HG03520 (cell line): ENCODE data around the gene HOXD10.

Source experiments
- ATAC-seq: cut with Tn5 transposase; IDR thresholded peaks from one replicate; pipeline ENCODE4 v1.9.1; 2021; ENCODE audit warnings: mild to moderate bottlenecking, moderate library complexity; ENCODE audit not compliant: unreplicated experiment

HOXD10 gene

DNA sequence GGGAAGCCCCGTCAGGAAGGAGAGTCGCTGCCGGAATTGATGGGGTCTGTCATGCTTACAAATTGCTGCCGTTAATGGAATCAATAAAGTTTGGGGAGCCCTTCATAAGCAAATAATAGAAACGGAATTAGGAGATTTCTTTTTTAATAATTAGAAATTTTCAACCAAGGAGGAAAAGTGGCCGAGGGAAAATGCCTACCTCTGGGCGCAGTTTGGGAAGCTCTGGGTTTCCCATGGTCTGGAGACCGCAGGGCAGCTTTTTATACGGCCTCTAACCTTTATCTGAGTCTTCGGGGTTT, 34.1 kb upstream of the HOXD10 start:
- no peak for ATAC-seq

- ATAC-seq: no peak
Measured at GRCh38 chr2:176082824-176083751, 33.5 kb upstream of the HOXD10 start.

- ATAC-seq: no peak
Measured at GRCh38 chr2:176083796-176084261, 32.7 kb upstream of the HOXD10 start, which contains the start of gene EVX2. Gene EVX2 (minus strand): TSS chr2:176083962. CDS start chr2:176083776, 186 bp downstream.

DNA sequence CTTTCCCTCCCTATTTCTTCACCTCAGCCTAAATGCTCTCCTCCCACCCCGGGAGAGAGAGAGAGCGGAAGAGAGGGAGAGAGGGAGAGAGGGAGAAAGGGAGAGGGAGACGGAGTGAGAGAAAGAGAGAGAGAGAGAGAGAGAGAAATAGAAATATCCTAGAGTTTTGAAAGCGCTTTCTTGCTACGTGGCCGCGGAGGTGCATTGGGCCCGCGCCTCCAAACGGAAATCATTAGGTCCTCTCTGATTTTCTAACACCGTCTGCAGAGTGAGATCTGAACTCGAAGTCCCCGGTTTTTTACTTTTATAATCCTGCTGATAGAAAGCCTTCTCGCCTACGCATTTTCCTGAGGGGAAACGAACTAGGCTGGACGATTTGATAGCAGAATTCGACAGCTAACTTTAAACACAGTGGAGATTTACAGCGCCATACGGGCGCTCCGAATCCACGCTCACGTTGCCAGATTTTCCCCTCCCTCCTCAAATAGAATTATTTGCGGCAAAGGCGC, 31.9 kb upstream of the HOXD10 start:
- no peak for ATAC-seq

DNA sequence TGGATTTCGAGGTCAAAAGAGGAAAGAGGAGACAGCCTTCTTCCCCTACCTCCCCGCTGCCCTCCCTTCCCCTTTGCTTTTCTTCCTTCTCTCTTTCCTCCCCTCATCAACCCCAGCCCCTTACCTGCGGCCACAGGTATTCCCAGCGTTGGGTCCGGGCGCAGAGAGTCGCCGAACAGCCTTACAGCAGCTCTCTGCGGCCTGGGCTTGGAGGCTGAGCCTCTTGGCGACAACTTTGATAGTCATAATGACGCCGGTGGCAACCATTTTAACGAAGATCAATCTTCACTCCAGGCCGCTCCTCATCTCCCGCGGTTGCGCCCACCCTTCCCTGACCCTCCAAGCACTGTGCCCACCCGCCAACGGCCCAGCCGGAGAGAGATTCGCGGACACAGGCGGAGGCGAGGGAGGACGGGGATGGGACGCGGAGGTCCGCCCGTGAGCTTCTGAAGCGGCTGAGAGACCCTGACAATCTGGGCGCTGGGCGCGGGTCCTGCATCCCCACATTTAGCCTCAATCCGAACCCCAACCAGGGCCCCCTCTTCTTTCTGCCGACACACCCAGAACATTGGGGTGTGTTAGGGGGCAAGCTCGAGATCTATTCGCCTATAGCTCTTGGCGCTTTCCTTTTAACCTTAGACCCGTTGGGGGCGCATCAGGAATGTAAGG, 31.3 kb upstream of the HOXD10 start:
- no peak for ATAC-seq

GRCh38 chr2:176085861-176086771, 30.5 kb upstream of the HOXD10 start:
- ATAC-seq: no peak

GRCh38 chr2:176087330-176088047, 29.1 kb upstream of the HOXD10 start:
- ATAC-seq: no peak

- no peak for ATAC-seq
Measured at GRCh38 chr2:176088048-176088936, 28.3 kb upstream of the HOXD10 start.

- no peak for ATAC-seq
Measured at GRCh38 chr2:176088937-176089842, 27.4 kb upstream of the HOXD10 start.

GRCh38 chr2:176089843-176090395, 26.7 kb upstream of the HOXD10 start:
- no peak for ATAC-seq

DNA sequence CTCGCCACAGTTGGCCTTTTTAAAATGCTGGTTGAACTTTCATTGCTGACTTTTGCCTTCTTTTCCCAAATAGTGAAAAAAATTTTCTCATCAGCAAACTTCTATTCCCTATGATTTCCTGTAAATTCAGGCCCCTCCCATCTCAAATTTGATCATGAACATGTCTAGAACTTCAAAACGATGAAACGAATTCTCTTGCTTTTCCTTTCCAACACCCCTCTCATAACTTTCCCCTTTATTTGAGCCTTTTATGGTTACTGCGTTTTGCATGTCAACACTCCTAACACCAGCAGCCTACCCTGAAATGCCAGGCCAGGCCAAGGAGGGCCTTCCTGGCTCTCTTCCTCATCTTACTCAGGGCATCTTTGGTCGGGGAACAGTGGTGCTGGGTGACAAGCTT, 25.7 kb upstream of the HOXD10 start:
- no peak for ATAC-seq

DNA sequence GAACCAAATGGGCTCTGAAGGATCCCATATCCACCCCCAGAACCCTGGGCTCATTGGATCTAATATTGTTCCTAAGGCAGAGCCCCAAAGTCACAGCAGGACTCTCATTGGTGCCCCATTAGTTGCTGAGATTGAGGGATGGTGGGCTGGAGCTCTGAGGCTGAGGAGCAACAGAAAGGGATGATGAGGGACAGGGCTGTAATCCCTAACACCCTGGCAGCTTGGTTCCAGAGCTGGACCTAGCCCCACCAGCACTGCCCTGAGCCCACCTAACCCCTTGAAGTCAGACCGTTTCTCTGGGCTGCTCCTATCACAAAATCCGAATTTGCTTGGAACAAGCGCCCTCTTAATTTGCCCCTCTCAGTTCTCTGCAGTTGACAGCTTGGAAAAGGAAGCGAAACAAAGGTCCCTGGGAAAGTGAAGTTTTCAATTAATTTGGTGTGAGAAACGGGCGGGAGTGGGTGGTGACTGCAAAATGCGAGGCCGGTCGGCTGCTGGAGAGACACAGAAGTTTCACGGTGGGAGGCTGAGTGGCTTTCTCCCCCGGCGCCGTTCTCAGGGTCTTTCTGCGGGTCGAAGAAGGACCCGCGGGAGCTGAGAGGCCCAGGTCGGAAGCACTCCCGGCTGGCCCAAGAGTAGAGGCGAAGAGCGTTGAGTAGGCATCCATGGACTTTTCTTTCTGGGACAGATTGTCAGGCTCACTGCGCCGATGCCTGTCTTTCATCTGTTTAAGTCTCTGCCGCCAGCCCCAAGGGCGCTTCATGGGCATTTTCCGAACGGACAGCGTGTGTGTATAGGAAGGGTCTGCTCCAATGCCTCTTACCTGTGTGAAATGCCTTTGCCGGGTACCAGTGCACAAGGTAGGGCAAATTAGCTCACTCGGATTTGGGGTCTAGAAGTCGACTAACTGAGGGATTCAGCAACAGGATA, 25.0 kb upstream of the HOXD10 start:
- ATAC-seq: no peak

DNA sequence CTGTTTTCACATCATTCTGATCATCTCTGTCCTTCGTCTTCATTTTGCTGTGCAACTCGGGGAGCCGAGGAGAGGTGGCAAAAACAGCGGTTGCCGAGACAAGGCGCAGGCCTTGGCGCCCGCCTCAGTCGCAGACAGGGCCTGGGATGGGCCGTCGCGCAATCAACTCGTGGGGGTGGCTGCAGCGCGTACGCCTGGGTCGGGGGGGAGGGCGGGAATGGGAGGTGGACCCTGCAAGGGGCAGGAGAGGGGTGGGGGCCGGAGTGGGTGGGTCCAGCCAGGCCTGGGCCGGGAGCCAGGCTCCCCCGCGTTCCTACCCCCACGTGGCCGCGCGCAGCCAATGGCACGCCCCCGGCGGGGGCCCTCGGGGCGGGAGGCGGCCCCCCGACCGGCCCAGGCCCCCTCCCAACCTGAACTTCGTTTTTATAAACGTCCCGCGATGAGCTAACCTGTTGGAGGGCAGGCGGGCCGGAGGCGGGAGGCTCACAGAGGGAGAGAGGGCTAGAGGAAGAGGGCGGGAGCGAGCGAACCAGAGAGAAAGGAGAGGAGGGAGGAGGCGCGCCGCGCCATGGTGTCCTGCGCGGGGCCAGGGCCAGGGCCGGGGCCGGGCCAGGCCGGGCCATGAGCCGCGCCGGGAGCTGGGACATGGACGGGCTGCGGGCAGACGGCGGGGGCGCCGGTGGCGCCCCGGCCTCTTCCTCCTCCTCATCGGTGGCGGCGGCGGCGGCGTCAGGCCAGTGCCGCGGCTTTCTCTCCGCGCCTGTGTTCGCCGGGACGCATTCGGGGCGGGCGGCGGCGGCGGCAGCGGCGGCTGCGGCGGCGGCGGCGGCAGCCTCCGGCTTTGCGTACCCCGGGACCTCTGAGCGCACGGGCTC, 24.1 kb upstream of the HOXD10 start, which contains the start of gene HOXD13:
Gene HOXD13 (plus strand): TSS at position 452 of the 875 bp plus-strand sequence. CDS start 170 bp downstream, at position 622.
- ATAC-seq: no peak

GRCh38 chr2:176093145-176093897, 23.3 kb upstream of the HOXD10 start:
- ATAC-seq: no peak

DNA sequence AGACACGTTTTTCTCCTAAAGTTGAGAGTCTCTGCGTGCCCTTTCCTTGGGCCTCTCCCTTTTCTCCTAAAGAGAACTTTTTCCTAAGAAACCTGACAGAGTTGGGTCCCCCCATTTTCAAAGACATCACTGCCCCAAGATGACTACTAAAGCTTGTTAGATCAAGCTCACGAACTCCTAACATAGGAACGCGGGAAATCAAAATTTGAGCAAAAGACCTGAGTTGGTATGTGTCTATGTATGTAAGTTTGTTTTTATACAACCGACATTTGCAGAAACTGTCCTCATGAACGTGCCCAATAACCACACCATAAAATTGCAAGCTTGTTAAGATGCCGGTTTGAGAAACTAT, 22.7 kb upstream of the HOXD10 start:
- no peak for ATAC-seq
